H1 (cell line): ENCODE results near the gene MCUB. TPM values are rescaled to one million over a fixed set of nuclear protein-coding genes. Genes with fewer than 3 reads are reported as not detected.

Experiments used
- CTCF ChIA-PET: fragments of 300-600 bp; sonication (Branson Sonifier 250); formaldehyde crosslinking; loops from one replicate; lab custom pipeline; 2021; ENCODE audit not compliant: partially characterized antibody; lab: Charles Lee
- POLR2A ChIA-PET: fragments of 300-600 bp; sonication (Branson Sonifier 250); formaldehyde crosslinking; loops from one replicate; lab custom pipeline; 2021; ENCODE audit warnings: inconsistent platforms; ENCODE audit not compliant: partially characterized antibody; lab: Charles Lee
- DNase-seq, 2 experiments: peaks; one replicate each; pipeline versions ENCODE4 v3.0.0 to v3.0.0-alpha.2; 2010 to 2022; ENCODE audit warnings: low spot score in 2 of 2, low read depth in 1 of 2, mixed read lengths in 1 of 2
- FAIRE-seq: peaks from 2 replicates; lab custom pipeline; 2011; peaks lifted over from hg19 to GRCh38; lab: Jason Lieb, UNC
- H2AFZ ChIP-seq: 2 replicates; pipeline ENCODE4 v1.8.1; 2012; ENCODE audit warnings: low read length, inconsistent platforms
- H2AK5ac ChIP-seq: 2 replicates; pipeline ENCODE4 v1.6.1; 2013; ENCODE audit warnings: low read depth, low read length
- H2BK120ac ChIP-seq: replicated peaks from 2 replicates; pipeline ENCODE3; 2013; ENCODE audit warnings: low read depth, low read length, inconsistent platforms
- H2BK12ac ChIP-seq: 2 replicates; pipeline ENCODE4 v1.6.1; 2013; ENCODE audit warnings: low read depth, low read length
- H2BK15ac ChIP-seq: 2 replicates; pipeline ENCODE4 v1.6.1; 2013; ENCODE audit warnings: low read length
- H2BK20ac ChIP-seq: 2 replicates; pipeline ENCODE4 v1.6.1; 2013; ENCODE audit warnings: low read length
- H2BK5ac ChIP-seq: 2 replicates; pipeline ENCODE4 v1.6.1; 2013; ENCODE audit warnings: low read depth, low read length
- H3K14ac ChIP-seq: 2 replicates; pipeline ENCODE4 v1.6.1; 2013; ENCODE audit warnings: inconsistent platforms; ENCODE audit not compliant: insufficient read length
- H3K18ac ChIP-seq: 2 replicates; pipeline ENCODE4 v1.6.1; 2013; ENCODE audit warnings: low read length; ENCODE audit errors: extremely low read depth
- H3K23ac ChIP-seq: 2 replicates; pipeline ENCODE4 v1.6.1; 2013; ENCODE audit warnings: inconsistent platforms; ENCODE audit not compliant: insufficient read length
- H3K23me2 ChIP-seq: 2 replicates; pipeline ENCODE4 v1.6.1; 2013; ENCODE audit warnings: low read depth, low read length
- H3K27ac ChIP-seq: 2 replicates; pipeline ENCODE4 v1.6.1; 2011; ENCODE audit warnings: low read depth, low read length, inconsistent platforms
- H3K27me3 ChIP-seq, 4 experiments: replicated peaks in 1 of 4; 1 replicate in 1 of 4; 2 replicates in 3 of 4; pipeline versions ENCODE4 v1.6.1 to v1.8.1; 2011 to 2013; ENCODE audit warnings: low read length in 3 of 4, mild to moderate bottlenecking in 3 of 4, inconsistent platforms in 2 of 4, mixed read lengths in 2 of 4, moderate library complexity in 1 of 4; ENCODE audit not compliant: control insufficient read depth in 3 of 4, insufficient read depth in 3 of 4; ENCODE audit errors: extremely low read depth in 1 of 4
- H3K36me3 ChIP-seq, 4 experiments: 2 replicates each; pipeline versions ENCODE4 v1.6.1 to v1.8.1; 2011 to 2013; ENCODE audit warnings: mild to moderate bottlenecking in 4 of 4, low read length in 3 of 4, moderate library complexity in 2 of 4, control low read depth in 1 of 4, inconsistent platforms in 1 of 4; ENCODE audit not compliant: insufficient read depth in 4 of 4, control insufficient read depth in 2 of 4
- H3K4ac ChIP-seq: replicated peaks from 2 replicates; pipeline ENCODE3; 2013; ENCODE audit warnings: low read length, low read depth, mixed read lengths, inconsistent platforms; ENCODE audit not compliant: insufficient read length
- H3K4me1 ChIP-seq, 4 experiments: replicated peaks in 1 of 4; 1 replicate in 1 of 4; 2 replicates in 3 of 4; pipeline versions ENCODE4 v1.6.1 to v1.8.1; 2011 to 2013; ENCODE audit warnings: low read length in 3 of 4, inconsistent platforms in 2 of 4, mixed read lengths in 1 of 4; ENCODE audit not compliant: insufficient read depth in 4 of 4, control insufficient read depth in 3 of 4
- H3K4me2 ChIP-seq, 2 experiments: 2 replicates each; pipeline versions ENCODE4 v1.6.1 to v1.8.1; 2011 to 2013; ENCODE audit warnings: low read depth in 2 of 2, low read length in 2 of 2, control low read depth in 1 of 2, inconsistent platforms in 1 of 2, mild to moderate bottlenecking in 1 of 2; ENCODE audit not compliant: insufficient read depth in 1 of 2
- H3K4me3 ChIP-seq, 4 experiments: fragments of 200-600, 300-600 bp in 1 of 4; sonication (generic), shearing (Covaris generic), sonication (Bioruptor Twin) in 1 of 4; 2 replicates each; pipeline versions ENCODE4 v1.5.1 to v1.8.1; 2011 to 2016; ENCODE audit warnings: low read length in 4 of 4, low read depth in 3 of 4, control low read depth in 2 of 4, inconsistent platforms in 2 of 4, mild to moderate bottlenecking in 2 of 4, mixed read lengths in 1 of 4, moderate library complexity in 1 of 4; ENCODE audit not compliant: insufficient read depth in 2 of 4; ENCODE audit errors: extremely low read depth in 1 of 4
- H3K56ac ChIP-seq: replicated peaks from 2 replicates; pipeline ENCODE3; 2013; ENCODE audit warnings: low read depth, mild to moderate bottlenecking, mixed read lengths, low read length, inconsistent platforms; ENCODE audit not compliant: insufficient read length
- H3K79me1 ChIP-seq: 2 replicates; pipeline ENCODE4 v1.6.1; 2013; ENCODE audit warnings: low read depth, low read length, control low read depth
- H3K79me2 ChIP-seq, 2 experiments: 2 replicates each; pipeline versions ENCODE4 v1.6.1 to v1.8.1; 2012 to 2013; ENCODE audit warnings: low read length in 2 of 2, mild to moderate bottlenecking in 2 of 2, inconsistent platforms in 1 of 2; ENCODE audit not compliant: insufficient read depth in 2 of 2, control insufficient read depth in 1 of 2
- H3K9ac ChIP-seq, 4 experiments: replicated peaks in 1 of 4; 1 replicate in 1 of 4; 2 replicates in 3 of 4; pipeline versions ENCODE4 v1.6.1 to v1.8.1; 2011 to 2013; ENCODE audit warnings: low read depth in 3 of 4, low read length in 3 of 4, control low read depth in 2 of 4, mild to moderate bottlenecking in 2 of 4, moderate library complexity in 2 of 4, inconsistent platforms in 1 of 4; ENCODE audit errors: extremely low read depth in 1 of 4
- H3K9me3 ChIP-seq, 2 experiments: 2 replicates each; pipeline versions ENCODE4 v1.6.1 to v1.8.1; 2012 to 2013; ENCODE audit warnings: mild to moderate bottlenecking in 2 of 2, moderate library complexity in 2 of 2, control low read depth in 1 of 2, inconsistent platforms in 1 of 2, low read depth in 1 of 2, low read length in 1 of 2, mixed read lengths in 1 of 2; ENCODE audit not compliant: insufficient read depth in 2 of 2
- H4K20me1 ChIP-seq, 2 experiments: replicated peaks in 1 of 2; 2 replicates each; pipeline versions ENCODE3 to v1.8.1; 2011 to 2013; ENCODE audit warnings: inconsistent platforms in 2 of 2, low read length in 2 of 2, mild to moderate bottlenecking in 1 of 2; ENCODE audit not compliant: insufficient read depth in 2 of 2, control insufficient read depth in 1 of 2
- H4K5ac ChIP-seq: 2 replicates; pipeline ENCODE4 v1.6.1; 2013; ENCODE audit warnings: low read length, low read depth, mixed read lengths, inconsistent platforms; ENCODE audit not compliant: insufficient read length
- H4K8ac ChIP-seq: 2 replicates; pipeline ENCODE4 v1.8.0; 2013; ENCODE audit warnings: mild to moderate bottlenecking, moderate library complexity, low read length, inconsistent platforms; ENCODE audit not compliant: insufficient read depth; ENCODE audit errors: extremely low read depth
- H4K91ac ChIP-seq: replicated peaks from 2 replicates; pipeline ENCODE3; 2013; ENCODE audit warnings: low read length, mixed read lengths, inconsistent platforms; ENCODE audit not compliant: insufficient read length
- CEBPB ChIP-seq: IDR thresholded peaks from 2 replicates; pipeline ENCODE4 v1.6.1; 2012; ENCODE audit warnings: low read depth, low read length
- CHD1 ChIP-seq: IDR thresholded peaks from 2 replicates; pipeline ENCODE4 v1.6.1; 2012; ENCODE audit warnings: low read depth, low read length, improper control_type of control experiment
- EP300 ChIP-seq, 2 experiments: IDR thresholded peaks; 1 replicate in 1 of 2; 2 replicates in 1 of 2; pipeline ENCODE4 v1.6.1; 2011 to 2012; ENCODE audit warnings: low read depth in 2 of 2, low read length in 2 of 2, mild to moderate bottlenecking in 2 of 2, borderline replicate concordance in 1 of 2, inconsistent platforms in 1 of 2, moderate library complexity in 1 of 2
- GABPA ChIP-seq: IDR thresholded peaks from 2 replicates; pipeline ENCODE4 v1.6.1; 2011; ENCODE audit warnings: mild to moderate bottlenecking, low read length, moderate library complexity, borderline replicate concordance; ENCODE audit not compliant: insufficient read depth
- JUND ChIP-seq: IDR thresholded peaks from 2 replicates; pipeline ENCODE4 v1.6.1; 2011; ENCODE audit warnings: mild to moderate bottlenecking, improper control_type of control experiment, low read length
- RXRA ChIP-seq: IDR thresholded peaks from 2 replicates; pipeline ENCODE4 v1.6.1; 2011; ENCODE audit warnings: low read depth, mild to moderate bottlenecking, low read length, moderate library complexity; ENCODE audit not compliant: insufficient read depth
- SIN3A ChIP-seq, 2 experiments: IDR thresholded peaks in 1 of 2; conservative IDR thresholded peaks in 1 of 2; 2 replicates each; pipeline ENCODE4 v1.6.1; 2011 to 2012; ENCODE audit warnings: low read length in 2 of 2, improper control_type of control experiment in 1 of 2, low read depth in 1 of 2, mild to moderate bottlenecking in 1 of 2
- SP1 ChIP-seq: IDR thresholded peaks from 2 replicates; pipeline ENCODE4 v1.6.1; 2011; ENCODE audit warnings: low read depth, low read length
- SP2 ChIP-seq: IDR thresholded peaks from 2 replicates; pipeline ENCODE4 v1.6.1; 2012; ENCODE audit warnings: mild to moderate bottlenecking, low read length, inconsistent platforms
- TAF1 ChIP-seq: IDR thresholded peaks from 2 replicates; pipeline ENCODE4 v1.6.1; 2011; ENCODE audit warnings: mild to moderate bottlenecking, low read depth, low read length
- TEAD4 ChIP-seq: IDR thresholded peaks from 2 replicates; pipeline ENCODE4 v1.6.1; 2012; ENCODE audit warnings: low read depth, low read length, inconsistent platforms, mixed read lengths
- WGBS, 2 experiments: shearing (Covaris generic) in 1 of 2; methylation state at CpG; one replicate each; pipeline versions ENCODE4 v1.1.6 to v1.1.7; 2013 to 2015; ENCODE audit warnings: low lambda C conversion rate in 2 of 2, mixed read lengths in 2 of 2, inconsistent platforms in 1 of 2, low coverage in 1 of 2, missing lambda C conversion rate in 1 of 2; ENCODE audit not compliant: insufficient replicate concordance in 2 of 2, insufficient coverage in 1 of 2, insufficient read length in 1 of 2; ENCODE audit errors: extremely low coverage in 1 of 2, missing lambda C conversion rate in 1 of 2; 5-methylcytosine and 5-hydroxymethylcytosine counted together
- polyA plus RNA-seq, 7 experiments: library from polyadenylated mRNA; depleted of rRNA in 3 of 7; stranded (reverse) in 5 of 7; unstranded in 2 of 7; fragments of >200 nt in 5 of 7; fragments of 200-250 nt in 2 of 7; gene quantifications; 1 replicate in 5 of 7; 2 replicates in 1 of 7; 4 replicates in 1 of 7; pipeline versions ENCODE4 v1.2.1 to v1.2.3, GENCODE V29; 2011 to 2013; ENCODE audit warnings: missing spikeins in 2 of 7, mixed read lengths in 2 of 7
- total RNA-seq: library from RNA; stranded (reverse); fragmentation: NEBNext Ultra II Directional; extraction: Animal tissue kit (Norgen Biotek cat#: 25700); gene quantifications from 2 replicates; pipeline ENCODE4 v1.2.1, GENCODE V29; 2021
- TF ChIP-seq, protein P1 (sequence below): IDR thresholded peaks from 2 replicates; pipeline ENCODE4 v1.6.1; 2012; ENCODE audit warnings: low read length, inconsistent platforms

Gene MCUB
- total and polyA plus RNA-seq, 2 of the 8 experiments (the other 6 are each of a cell fraction or from before 2014, with no cell fraction given), result 15.2 to 19.4 TPM

DNA sequence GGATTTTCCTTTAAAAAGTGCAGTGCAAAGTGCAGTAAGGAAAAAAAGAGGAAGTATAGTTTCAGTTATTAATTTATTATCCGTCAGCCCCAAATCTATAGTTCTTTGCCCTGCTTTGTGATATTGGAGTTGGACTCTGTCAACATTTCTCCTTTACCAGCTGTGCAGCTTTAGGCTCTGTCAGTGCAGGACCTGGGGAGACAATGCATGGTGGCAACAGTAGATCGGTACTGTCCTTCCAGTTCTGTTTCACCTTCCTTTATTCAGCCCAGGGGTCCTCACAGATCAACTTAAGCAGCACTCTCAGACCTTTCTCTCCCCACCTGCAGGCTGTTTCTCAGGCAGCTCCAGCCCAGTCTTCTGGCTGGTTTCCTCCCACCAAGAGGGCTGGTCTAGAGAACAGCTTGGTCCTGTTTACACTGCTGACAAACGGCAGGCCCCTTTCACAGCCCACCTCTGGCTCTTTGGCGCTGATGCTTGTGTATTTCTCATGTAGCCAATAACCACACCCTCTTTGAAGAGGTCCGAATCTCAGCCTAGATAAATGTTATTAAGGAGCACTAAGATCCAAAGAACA lies 71.6 kb downstream of the MCUB start:
- Histone ChIP-seq H3K56ac (no peak overlapping the region), H3K79me2 (no peaks in the 10 kb centered on the region), H4K5ac (no peak overlapping the region), H2AFZ (no peak overlapping the region), H2AK5ac (no peak overlapping the region), H2BK20ac (no peak overlapping the region), H3K36me3 (no peaks in the 10 kb centered on the region), H3K23ac (no peak overlapping the region), H3K9ac (no peak overlapping the region), H3K79me1 (no peaks in the 10 kb centered on the region; the same call in 1 of the 2 replicates), H2BK15ac (no peak overlapping the region), H2BK12ac (no peak overlapping the region), H3K4ac (no peak overlapping the region), H2BK5ac (no peak overlapping the region), H4K20me1 (peaks cover 0 to 2% of the 10 kb centered on the region in 2 experiments), H2BK120ac (no peak overlapping the region), H3K4me2 (no peak overlapping the region), H4K91ac (no peak overlapping the region), H4K8ac (no peak overlapping the region), H3K27me3 (no peaks in the 10 kb centered on the region), H3K4me1 (peaks cover 0 to 4% (median 2%) of the 10 kb centered on the region in 4 experiments; a peak in 2 of 7 replicates), H3K23me2 (no peaks in the 10 kb centered on the region), H3K4me3 (no peak overlapping the region), H3K18ac (no peak overlapping the region), H3K9me3 (no peaks in the 10 kb centered on the region), H3K14ac (no peak overlapping the region), H3K27ac (no peak overlapping the region; the same call in 1 of the 2 replicates)
- FAIRE-seq (no peak), DNase-seq (no peak)
- ChIA-PET POLR2A (interaction anchor here (1.2 to 1.7 kb wide), 2 partner anchors 31 to 71 kb away, joined by 3 to 4 read pairs; partner anchors contain the start of gene CASP6), CTCF (interaction anchor here (0.6 kb wide), 1 partner anchor 8 kb away, joined by 3 read pairs; no protein-coding TSS in a partner anchor)
- TF ChIP-seq CEBPB, result no peak
- TF ChIP-seq CHD1, result no peak
- TF ChIP-seq EP300 (IDR thresholded peaks at IDR 0.05; ENCODE audit: borderline replicate concordance in 1 of 2, low read depth in 2 of 2, low read length in 2 of 2), result no peak
- no peak for TF ChIP-seq JUND
- TF ChIP-seq, protein P1, sequence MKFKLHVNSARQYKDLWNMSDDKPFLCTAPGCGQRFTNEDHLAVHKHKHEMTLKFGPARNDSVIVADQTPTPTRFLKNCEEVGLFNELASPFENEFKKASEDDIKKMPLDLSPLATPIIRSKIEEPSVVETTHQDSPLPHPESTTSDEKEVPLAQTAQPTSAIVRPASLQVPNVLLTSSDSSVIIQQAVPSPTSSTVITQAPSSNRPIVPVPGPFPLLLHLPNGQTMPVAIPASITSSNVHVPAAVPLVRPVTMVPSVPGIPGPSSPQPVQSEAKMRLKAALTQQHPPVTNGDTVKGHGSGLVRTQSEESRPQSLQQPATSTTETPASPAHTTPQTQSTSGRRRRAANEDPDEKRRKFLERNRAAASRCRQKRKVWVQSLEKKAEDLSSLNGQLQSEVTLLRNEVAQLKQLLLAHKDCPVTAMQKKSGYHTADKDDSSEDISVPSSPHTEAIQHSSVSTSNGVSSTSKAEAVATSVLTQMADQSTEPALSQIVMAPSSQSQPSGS, result no peak
- TF ChIP-seq SP2, result no peak
- TF ChIP-seq GABPA, result no peak
- no peak for TF ChIP-seq SIN3A (conservative IDR thresholded peaks at IDR 0.05 in 1 of 2, IDR thresholded peaks at IDR 0.05 in 1 of 2; ENCODE audit: low read depth in 1 of 2, low read length in 2 of 2)
- no peak for TF ChIP-seq SP1
- no peak for TF ChIP-seq TAF1
- TF ChIP-seq RXRA, result no peak
- TF ChIP-seq TEAD4, result no peak
- 80% methylated on average over 5 of the region's 5 CpGs; no CpG with 5 or more reads in 1 of the 2 experiments for WGBS, 2 experiments
